Loucy (cell line): ENCODE data around the gene CYYR1.

ENCODE experiments used
- CTCF ChIP-seq: fragments of 200-600 bp; sonication (generic); conservative IDR thresholded peaks from 2 replicates; pipeline ENCODE4 v1.5.1; 2014; ENCODE audit warnings: mild to moderate bottlenecking, antibody characterized with exemption, low read length
- EZH2phosphoT487 ChIP-seq: fragments of 200-600 bp; IDR thresholded peaks from 2 replicates; pipeline ENCODE4 v1.6.1; 2018; ENCODE audit warnings: antibody characterized with exemption, mild to moderate bottlenecking, moderate library complexity, borderline replicate concordance

GRCh38 chr21:26522704-26523103 lies 50.4 kb downstream of the CYYR1 start:
- no peak for TF ChIP-seq CTCF
- TF ChIP-seq EZH2phosphoT487: no peak
